Activated CD8-positive, alpha-beta memory T cell treated with anti-CD3 and anti-CD28 coated beads, Interleukin-2, amount 50 U/mL, for 24 hours (primary cell): ENCODE results near the gene NDUFA11.

ENCODE experiments used
- DNase-seq: peaks from one replicate; pipeline ENCODE4 v3.0.0-alpha.2; 2020; ENCODE audit errors: extremely low read depth

The NDUFA11 gene

DNA sequence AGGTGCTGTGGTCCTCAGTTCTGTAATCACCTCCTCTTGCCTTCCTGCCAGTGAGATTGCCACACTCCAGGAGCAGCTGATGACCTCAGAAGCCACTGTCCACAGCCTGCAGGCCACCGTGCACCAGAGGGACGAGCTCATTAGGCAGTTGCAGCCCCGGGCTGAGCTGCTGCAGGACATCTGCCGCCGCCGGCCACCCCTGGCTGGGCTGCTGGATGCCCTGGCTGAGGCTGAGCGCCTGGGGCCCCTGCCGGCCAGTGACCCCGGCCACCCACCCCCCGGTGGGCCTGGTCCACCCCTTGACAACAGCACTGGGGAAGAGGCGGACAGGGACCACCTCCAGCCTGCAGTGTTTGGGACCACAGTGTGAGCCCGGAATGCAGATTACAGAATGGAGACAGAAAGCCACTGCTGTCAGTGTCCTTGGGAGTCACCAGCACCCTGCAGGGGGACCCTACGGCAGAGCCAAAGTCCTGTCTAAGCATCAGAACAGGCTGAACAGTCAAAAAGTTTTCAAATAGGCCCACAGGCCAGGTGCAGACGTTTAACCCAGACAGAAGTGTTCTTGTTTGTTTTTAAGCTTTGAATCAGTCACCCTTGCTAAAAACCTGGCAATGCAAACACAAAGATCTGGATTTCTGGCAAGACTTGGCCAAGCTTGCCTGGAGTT is 5.3 kb upstream of the NDUFA11 start:
- no peak for DNase-seq

GRCh38 chr19:5907241-5907640 is 3.7 kb upstream of the NDUFA11 start:
- no peak for DNase-seq

GRCh38 chr19:5905114-5905778 is 1.7 kb upstream of the NDUFA11 start:
- no peak for DNase-seq

GRCh38 chr19:5904352-5905113 is 943 bp upstream of the NDUFA11 start, which contains the start of gene VMAC:
TSS of gene VMAC (plus strand) at chr19:5904872. CDS start at chr19:5904891, 19 bp downstream.
- peak; percentile 100 for DNase-seq

DNA sequence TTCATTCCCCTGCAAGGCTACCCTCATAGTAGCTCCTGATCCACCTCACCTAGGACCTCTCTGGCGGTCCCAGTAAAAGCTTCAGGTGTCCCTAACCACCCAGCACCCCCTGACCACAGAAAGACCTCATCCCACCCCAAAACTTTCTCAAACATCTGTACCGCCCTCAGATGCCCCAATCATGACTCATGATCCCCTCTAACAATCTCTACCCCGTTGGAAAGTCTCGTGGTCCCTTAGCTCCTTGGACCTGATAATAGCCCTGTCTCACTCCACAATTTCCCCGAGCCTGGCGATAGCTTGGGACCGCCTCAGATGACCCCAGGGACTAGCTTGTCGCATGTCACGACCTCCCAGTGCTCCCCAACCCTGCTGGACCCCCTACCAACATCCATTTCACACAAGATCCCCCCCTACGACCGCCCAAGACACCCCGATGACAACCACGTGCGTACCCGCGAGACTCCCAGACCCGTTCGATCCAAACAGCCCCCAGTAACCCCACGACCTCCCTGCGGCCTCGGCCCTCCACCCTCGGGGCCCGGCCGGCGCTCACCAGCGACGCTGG is 450 bp downstream of the NDUFA11 start:
- DNase-seq: no peak

DNA sequence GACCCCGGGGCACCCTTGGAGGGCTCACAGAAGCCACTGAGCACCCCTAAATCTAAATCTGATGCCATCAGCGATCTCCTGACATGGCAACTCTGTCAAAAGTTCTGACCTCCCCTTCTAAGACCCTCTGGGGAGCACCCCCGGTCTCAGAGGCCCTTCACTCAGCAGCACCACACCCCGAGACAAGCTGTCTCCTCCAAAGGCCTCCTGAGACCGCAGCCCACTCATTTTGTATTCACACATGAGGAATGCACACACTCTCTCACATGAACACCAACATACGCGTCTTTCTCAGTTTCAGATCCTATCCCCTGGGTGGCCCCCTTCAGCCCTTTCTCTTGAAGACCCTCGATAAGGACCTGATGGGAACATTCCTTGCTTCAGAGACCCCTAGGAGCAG is 2.6 kb downstream of the NDUFA11 start:
- no peak for DNase-seq

GRCh38 chr19:5899728-5900526 is 3.7 kb downstream of the NDUFA11 start:
- no peak for DNase-seq

DNA sequence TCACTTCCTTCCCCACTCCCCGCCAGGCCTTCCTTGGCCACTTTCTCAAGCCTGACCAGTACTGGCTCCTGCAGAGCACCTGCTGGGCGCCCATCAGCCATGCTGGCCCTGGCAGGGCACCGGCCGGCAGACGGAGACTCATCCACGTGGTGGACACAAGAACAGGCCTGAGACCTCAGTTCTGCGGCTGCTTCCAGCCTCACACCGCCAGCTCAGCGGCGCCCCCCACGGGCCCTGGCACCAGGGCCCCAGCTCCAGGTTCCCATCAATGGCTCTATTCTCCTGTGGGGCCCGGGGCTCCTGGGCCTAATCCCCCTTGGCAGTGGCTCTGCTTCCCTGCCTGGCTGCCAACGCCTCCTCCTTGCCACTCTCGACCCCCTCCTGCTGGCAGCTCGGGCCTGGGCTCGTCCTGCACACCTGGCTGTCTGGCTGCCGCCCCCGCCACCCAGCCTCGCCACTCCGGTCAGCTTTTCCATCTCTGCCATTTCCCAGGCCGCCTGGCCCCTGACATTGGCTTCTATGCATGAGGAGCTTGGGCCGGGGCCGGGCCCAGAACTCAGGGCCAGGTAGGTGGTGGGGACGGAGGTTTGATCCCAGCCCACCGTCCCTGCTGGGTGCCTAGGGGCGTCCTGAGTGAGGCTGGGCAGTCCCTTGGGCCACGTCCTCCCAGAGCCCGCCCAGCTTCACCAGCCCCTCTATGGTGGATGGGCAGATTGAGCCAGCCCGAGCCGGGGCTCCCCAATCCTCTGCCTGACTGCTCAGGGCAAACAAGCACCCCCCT is 6.2 kb downstream of the NDUFA11 start:
- no peak for DNase-seq

DNA sequence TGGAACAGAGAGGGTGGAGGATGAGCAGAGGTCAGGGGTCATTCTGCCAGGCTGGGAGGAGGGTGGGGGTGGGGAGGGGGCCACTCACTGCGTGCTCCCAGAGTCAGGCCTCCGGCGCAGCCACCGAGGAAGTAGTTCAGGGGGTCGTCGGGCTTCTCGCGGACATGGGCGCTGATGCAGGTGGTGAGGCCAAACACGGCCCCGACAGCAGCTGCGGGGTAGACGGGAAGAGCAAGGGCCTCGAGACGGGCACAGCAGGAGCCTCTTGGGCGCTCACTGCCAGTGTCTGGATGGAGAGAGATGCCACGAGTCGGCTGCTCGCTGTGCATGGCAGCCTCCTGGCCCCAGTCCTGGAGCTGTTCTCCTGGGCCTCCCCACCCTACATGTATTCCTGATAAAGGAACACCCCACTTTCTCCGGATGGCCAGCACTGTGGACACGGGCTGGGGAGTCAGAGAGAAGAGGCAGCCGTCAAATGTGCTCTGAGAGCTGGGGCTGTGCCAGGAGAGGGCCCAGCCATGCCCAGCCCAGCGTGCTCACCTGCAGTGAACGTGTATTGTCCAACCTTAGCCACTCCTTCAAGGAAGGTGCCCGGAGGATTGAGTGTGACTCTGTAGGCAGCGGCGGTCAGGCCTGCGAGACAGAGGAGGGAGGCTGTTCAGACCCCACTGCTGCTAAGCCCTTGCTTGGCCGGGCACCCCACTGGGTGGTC is 7.1 kb downstream of the NDUFA11 start:
- no peak for DNase-seq

DNA sequence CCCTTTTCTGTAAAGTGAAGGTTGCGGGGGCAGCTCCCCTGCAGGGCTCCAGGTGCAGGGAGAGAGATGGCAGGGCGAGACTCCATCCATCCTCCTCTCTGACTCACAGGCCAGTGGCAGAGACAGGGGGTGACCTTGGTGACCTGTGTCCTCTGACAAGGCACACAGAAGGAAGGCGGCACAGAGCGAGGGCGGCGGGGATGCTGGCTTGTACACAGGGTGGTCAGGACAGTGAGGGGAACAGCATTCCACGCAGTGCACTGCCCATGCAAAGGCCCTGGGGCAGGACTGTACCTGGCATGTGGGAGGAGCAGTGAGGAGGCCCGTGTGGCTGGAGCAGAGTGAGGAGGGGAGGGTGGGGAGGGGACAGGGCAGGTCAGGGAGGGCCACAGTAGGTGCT is 7.7 kb downstream of the NDUFA11 start:
- DNase-seq: no peak

GRCh38 chr19:5895409-5895808 is 8.2 kb downstream of the NDUFA11 start:
- DNase-seq: no peak

DNA sequence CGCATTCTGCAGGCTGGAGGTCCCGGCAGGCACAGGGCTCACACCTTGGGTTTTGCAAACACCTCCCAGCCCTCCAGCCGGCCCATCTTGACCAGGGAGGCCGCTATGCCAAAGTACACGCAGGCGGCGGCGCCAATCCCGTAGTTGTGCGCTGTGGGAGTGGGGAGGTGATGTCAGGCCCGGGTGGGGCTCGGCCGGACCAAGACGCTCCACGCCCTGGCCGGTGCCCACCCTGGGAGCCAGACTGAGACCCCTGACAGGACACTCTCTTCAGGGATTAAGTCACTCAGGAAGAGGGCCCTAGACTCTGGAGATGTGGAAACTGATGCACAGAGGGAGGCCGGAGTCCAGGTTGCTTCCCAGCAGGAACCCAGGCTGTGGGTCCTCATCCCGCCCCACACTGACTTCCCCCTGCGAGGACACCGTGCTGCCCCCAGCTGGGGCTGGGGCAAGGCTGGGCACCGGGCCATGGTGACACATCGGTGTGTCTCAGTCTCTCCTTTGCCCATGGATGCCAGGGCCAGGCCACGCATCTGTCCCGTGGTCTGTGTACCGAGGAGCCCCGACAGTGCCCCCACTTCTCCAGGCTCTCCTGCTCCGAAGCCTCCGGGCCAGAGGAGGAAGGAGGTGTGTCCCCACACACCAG is 8.8 kb downstream of the NDUFA11 start:
- DNase-seq: no peak

DNA sequence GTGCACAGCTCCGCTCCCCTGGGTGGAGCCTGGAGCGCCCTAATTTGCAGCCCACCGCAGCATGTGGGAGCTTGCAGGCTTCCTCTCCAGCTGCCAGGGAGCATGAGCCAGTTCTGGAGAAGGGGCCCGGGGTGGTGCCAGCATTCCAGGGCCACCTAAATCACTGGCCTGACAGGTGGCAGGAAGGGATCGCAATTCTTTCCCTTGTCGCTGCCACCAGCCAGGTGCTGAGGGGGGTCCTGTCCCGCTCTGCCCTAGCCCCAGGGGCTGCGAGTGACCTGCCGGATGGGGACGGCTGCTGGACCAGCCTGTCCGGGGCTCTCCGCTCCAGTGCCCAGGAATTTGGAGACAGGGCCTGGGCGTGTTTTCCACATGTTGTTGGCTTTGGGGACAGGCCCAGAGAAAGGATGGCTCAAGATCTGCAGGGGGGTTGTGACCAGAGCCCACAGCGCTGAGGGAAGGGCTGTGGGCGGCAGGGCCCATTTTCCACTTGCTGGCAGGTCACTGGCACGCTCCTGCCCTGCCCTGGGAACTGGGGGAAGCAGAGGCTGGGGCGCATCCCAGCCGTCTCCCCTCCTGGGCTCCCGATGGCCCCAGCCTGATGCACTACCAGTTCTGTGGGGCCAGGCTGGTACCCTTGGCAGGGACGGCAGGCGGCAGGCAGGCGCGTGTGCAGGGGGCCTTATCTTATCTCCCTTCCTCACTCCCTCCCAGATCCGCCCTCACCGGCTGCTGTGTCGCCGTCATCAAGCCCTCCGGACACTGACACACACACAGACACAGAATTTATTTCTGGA is 9.5 kb downstream of the NDUFA11 start:
- DNase-seq: no peak

DNA sequence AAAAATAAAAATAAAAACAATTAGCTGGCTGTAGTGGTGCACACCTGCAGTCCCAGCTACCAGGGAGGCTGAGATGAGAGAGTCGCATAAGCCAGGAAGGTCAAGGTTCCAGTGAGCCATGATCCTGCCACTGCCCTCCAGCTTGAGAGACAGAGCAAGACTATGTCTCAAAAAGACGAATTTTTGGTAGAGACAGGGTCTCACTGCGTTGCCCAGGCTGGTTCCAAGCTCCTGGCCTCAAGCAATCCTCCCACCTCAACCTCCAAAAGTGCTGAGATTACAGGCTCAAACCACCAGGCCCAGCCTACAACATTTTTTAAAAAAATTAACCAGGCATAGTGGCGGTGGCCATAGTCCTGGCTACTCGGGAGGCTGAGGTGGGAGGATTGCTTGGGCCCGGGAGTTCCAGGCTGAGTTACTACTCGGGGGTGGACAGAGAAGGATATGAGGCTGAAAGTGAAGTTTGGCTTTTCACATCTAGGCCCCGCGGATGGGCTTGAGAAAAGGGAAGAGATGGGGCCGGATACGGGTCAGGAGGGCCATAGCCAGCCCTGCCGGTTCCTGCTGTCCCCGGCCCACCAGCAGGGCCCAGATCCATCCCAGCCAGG is 10.2 kb downstream of the NDUFA11 start:
- DNase-seq: no peak

- DNase-seq: no peak
Measured at GRCh38 chr19:5892772-5893275, 10.8 kb downstream of the NDUFA11 start.

- no peak for DNase-seq
Measured at GRCh38 chr19:5891938-5892771, 11.4 kb downstream of the NDUFA11 start.

GRCh38 chr19:5891572-5891937 is 12.0 kb downstream of the NDUFA11 start:
- DNase-seq: no peak
